Bone marrow (tissue), 2 donors: Measurements from ENCODE around the gene KLLN.
"Not testable (repeated sequence)": the region's sequence is repeated elsewhere in the genome, so short reads cannot be mapped to it uniquely, and the experiment has no call there.

Experiments used
- DNase-seq, 2 donors: peaks; one replicate each; lab custom pipeline; 2025; lab: John Stamatoyannopoulos, UW

KLLN gene

DNA sequence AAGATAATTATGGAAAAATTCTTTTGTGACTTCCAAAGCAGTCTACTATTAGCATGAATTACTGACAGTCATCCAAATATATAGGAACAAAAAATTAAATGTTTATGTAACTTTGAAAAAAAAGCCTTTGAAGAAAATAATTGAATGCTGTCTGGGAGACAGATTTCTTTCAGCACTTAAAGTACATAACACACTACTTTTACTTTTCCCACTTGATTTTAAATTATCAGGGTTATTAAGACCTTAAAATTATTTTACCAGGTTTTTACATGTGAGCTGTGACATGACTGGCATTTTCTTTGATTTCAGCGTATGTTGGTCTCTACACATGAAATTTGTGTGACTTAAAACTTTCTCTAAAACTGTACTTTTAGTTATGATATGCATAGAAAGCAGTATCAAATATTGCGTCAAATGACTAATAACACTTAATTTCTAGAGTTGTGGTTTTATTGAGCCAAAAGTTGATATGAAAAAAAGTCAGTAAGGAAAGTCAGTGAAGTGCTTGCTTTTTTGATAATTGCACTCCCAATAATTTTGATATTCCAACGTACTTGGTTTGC is 3.2 kb upstream of the KLLN start:
- no peak for DNase-seq

- no peak for DNase-seq
Measured at GRCh38 chr10:87865241-87865881, 2.0 kb upstream of the KLLN start.

GRCh38 chr10:87864496-87865059 is 1.2 kb upstream of the KLLN start:
- DNase-seq, result no peak

DNA sequence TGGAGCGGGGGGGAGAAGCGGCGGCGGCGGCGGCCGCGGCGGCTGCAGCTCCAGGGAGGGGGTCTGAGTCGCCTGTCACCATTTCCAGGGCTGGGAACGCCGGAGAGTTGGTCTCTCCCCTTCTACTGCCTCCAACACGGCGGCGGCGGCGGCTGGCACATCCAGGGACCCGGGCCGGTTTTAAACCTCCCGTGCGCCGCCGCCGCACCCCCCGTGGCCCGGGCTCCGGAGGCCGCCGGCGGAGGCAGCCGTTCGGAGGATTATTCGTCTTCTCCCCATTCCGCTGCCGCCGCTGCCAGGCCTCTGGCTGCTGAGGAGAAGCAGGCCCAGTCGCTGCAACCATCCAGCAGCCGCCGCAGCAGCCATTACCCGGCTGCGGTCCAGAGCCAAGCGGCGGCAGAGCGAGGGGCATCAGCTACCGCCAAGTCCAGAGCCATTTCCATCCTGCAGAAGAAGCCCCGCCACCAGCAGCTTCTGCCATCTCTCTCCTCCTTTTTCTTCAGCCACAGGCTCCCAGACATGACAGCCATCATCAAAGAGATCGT is 690 bp upstream of the KLLN start:
- DNase-seq, result peak in 1 of 2 donors; percentile 42

GRCh38 chr10:87862679-87863052 is 667 bp downstream of the KLLN start:
- DNase-seq, result no peak

GRCh38 chr10:87861953-87862678 is 1.2 kb downstream of the KLLN start:
- peak; percentile 97 to 98 for DNase-seq

- DNase-seq, result peak; percentile 62 to 90
Measured at GRCh38 chr10:87861566-87861952, 1.8 kb downstream of the KLLN start.

DNA sequence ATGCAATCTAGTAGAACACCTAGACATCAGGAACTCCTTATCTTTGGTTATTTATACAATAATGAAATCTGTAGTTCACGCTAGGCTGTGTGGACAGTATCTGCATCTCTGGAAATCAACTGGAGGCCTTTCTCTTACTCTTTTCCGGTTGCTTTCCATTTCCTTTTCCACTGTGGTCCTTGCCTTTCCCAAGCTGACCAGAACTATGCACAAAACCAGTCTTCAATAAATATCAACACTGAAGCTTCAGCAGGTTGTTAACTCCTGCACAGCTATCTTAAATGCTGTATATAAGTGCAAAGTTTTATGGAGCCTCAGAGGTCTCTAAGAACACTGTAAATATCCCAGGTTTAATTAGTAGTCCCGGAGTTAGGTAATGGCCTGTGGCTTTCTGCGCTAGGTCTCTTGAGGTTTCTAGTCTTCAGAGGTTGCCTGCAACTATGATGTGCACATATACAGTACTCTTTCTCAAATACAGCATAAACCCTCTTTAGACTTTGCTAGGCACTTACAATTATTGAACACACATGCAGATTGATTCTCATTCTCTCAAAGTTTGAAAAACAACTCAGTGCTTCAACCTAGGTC is 2.4 kb downstream of the KLLN start:
- DNase-seq, result no peak

GRCh38 chr10:87860156-87860795 is 3.1 kb downstream of the KLLN start:
- peak in 1 of 2 donors; percentile 82 for DNase-seq

- DNase-seq, result not testable (repeated sequence)
Measured at GRCh38 chr10:87855665-87856064, 7.7 kb downstream of the KLLN start.

DNA sequence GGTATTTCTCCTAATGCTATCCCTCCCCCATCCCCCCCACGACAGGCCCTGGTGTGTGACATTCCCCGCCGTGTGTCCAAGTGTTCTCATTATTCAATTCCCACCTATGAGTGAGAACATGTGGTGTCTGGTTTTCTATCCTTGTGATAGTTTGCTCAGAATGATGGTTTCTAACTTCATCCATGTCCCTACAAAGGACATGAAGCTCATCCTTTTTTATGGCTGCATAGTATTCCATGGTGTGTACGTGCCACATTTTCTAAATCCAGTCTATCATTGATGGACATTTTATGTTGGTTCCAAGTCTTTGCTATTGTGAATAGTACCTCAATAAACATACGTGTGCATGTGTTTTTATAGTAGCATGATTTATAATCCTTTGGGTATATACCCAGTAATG is 8.1 kb downstream of the KLLN start:
- DNase-seq, result not testable (repeated sequence)

DNA sequence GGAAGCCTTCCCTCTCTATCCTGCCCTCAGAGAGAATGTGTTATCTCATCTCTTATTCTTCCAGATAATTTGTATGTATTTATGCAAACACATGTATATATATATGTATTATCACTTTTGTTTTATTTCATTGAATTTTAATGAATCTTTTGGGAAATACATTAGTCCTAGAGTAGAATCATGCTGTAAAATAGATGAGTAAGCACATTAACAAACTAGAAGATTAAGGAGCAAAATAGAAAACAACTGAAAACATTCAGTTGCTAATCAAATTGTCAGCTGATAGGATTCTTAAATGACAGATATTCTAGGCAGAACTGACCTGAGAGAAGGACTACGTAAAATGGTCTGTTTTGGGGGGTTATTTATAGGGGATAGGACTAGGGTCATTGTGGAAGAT is 11.2 kb downstream of the KLLN start:
- DNase-seq, result no peak

DNA sequence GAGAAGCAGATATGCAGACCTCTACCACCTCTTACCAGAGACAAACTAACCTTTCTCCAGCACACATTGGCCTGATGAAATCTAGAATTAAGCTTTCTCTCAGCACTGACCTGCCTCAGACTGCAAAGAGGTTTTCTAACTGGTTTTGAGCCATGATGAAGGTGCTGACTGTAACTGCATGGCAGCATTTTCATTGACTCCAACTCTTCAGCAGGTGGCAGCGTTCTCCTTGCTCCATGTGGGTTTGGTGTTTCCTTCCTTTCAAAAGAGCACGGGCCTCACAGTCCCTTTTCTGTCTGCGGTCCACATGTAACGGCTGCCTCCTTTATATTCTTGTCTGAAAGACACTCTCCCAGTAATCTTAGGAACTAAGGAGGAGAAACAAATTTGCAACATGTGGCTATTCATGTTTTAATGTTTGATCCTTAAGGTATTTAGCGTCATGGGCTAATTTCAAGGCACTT is 12.6 kb downstream of the KLLN start:
- DNase-seq, result peak in 1 of 2 donors; percentile 71

DNA sequence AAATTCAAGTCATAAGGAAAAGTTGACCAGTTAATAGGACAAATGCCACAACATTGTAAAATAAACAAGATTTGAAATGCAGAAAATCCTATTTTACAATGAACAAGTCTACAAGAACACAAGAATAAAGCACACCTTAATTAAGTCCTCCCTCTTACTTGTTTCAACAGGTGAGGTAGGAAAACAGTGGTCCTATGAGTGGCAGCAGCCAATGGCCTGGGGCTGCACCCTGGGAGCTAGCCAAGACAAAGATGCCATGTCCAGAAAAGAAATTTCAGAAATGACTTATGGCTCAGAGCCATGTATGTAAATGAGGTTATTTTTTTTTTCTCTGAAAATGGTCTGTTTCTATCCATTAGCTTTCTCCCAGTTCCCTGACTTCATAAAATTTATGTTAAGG is 14.3 kb downstream of the KLLN start:
- DNase-seq, result no peak

DNA sequence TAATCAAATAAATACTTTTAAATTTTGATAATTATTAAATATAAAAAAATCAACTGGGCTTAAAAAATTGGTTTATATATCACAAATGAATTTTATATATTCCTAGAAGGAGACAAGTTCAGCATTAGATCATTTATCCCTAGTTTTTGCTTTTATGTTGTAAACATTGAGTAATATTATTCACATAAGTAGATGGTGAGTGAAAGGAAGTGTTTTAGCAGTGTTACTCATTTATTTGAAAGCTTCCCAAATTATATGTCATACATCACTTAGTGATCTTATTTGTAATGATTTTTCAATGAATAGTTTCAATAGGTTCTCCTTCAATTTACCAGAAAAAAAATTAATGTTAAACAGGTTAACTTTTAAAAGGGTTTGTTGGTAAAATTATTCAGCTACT is 15.8 kb downstream of the KLLN start:
- DNase-seq, result no peak

DNA sequence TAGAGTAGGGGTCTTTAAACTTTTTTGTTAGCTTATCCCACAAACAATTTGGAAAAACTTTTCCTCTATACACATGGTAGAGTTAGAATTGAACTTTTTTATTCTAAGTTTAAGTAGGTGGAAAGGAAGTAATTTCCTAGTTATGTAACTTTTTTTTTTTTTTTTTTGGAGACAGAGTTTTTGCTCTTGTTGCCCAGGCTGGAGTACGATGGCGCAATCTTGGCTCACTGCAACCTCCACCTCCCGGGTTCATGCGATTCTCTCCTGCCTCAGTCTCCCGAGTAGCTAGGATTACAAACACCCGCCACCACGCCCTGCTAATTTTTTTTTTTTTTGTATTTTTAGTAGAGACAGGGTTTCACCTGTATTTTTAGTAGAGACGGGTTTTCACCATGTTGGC is 16.6 kb downstream of the KLLN start:
- DNase-seq, result not testable (repeated sequence)

DNA sequence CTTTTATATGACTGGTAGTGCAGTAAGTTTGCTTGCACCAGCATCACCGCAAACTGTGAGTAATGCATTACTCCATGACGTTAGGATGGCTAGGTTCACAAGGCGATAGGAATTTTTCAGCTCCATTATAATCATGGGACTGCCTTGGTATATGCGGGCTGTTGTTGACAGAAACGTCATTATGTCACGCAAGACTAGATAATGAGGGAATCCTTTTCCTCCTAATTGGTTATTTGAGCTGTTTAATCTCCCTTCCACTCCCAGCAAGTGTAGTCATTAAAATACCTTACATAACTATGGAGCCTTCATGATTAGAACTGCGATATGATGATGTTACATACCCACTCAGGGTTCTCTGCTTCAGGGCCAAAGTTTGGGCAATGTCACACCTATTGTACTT is 17.3 kb downstream of the KLLN start:
- no peak for DNase-seq

GRCh38 chr10:87845624-87845998 is 17.7 kb downstream of the KLLN start:
- no peak for DNase-seq

GRCh38 chr10:87844837-87845623 is 18.3 kb downstream of the KLLN start:
- no peak for DNase-seq

GRCh38 chr10:87843714-87844113 is 19.6 kb downstream of the KLLN start:
- no peak for DNase-seq
